GM12892 (cell line): ENCODE results near the gene TKFC.

ENCODE experiments used
- POLR2A ChIP-seq: IDR thresholded peaks from 2 replicates; pipeline ENCODE4 v1.6.1; 2011; ENCODE audit warnings: low read depth, low read length, control low read depth
- POLR2AphosphoS5 ChIP-seq: IDR thresholded peaks from 2 replicates; pipeline ENCODE4 v1.6.1; 2011; ENCODE audit warnings: low read depth, low read length, control low read depth

- TF ChIP-seq POLR2AphosphoS5 (no peak), POLR2A (no peak)
Observed at GRCh38 chr11:61342207-61342803, 9.3 kb downstream of the TKFC start.
